Heart right ventricle (tissue), 16 donors: ENCODE measurements around the gene PHF1. TPM values are rescaled to one million over a fixed set of nuclear protein-coding genes. Genes with fewer than 3 reads are reported as not detected.

Experiments
- ATAC-seq, 8 donors: fragments of 200-7000 bp; cut with Tn5 transposase; one replicate each; pipeline ENCODE4 v1.9.1; 2020; ENCODE audit warnings: mild to moderate bottlenecking in 8 of 8, moderate library complexity in 8 of 8, moderate number of reproducible peaks in 1 of 8
- DNase-seq, 2 donors: peaks; one replicate each; pipeline ENCODE4 v3.0.0-alpha.2; 2020
- H3K27ac ChIP-seq, 10 donors: fragments of 200-600 bp; sonication (generic) in 2 of 10; one replicate each; pipeline versions ENCODE4 v1.5.0 to v1.8.0; 2020 to 2022; ENCODE audit warnings: mild to moderate bottlenecking in 3 of 10
- H3K27me3 ChIP-seq, 7 donors: fragments of 200-600 bp; one replicate each; pipeline ENCODE4 v1.8.0; 2021 to 2022; ENCODE audit warnings: mild to moderate bottlenecking in 2 of 7
- H3K36me3 ChIP-seq, 9 donors: fragments of 200-600 bp; sonication (generic) in 1 of 9; one replicate each; pipeline versions ENCODE4 v1.5.0 to v1.8.0; 2020 to 2022; ENCODE audit warnings: mild to moderate bottlenecking in 2 of 9
- H3K4me1 ChIP-seq, 9 donors: fragments of 200-600 bp; sonication (generic) in 1 of 9; one replicate each; pipeline versions ENCODE4 v1.5.0 to v1.8.0; 2020 to 2022; ENCODE audit warnings: mild to moderate bottlenecking in 4 of 9
- H3K4me3 ChIP-seq, 10 donors: fragments of 200-600 bp; sonication (generic) in 2 of 10; one replicate each; pipeline versions ENCODE4 v1.5.0 to v1.8.0; 2020 to 2022; ENCODE audit warnings: mild to moderate bottlenecking in 7 of 10, moderate library complexity in 2 of 10
- H3K9me3 ChIP-seq, 11 donors: fragments of 200-600 bp in 10 of 11; sonication (generic) in 2 of 11; one replicate each; pipeline versions ENCODE4 v1.5.0 to v1.8.0; 2013 to 2022; ENCODE audit warnings: mild to moderate bottlenecking in 2 of 11, control low read depth in 1 of 11, moderate library complexity in 1 of 11
- WGBS, 2 donors: extraction: QIAGEN DNeasy Blood & Tissue Kit; methylation state at CpG; one replicate each; pipeline ENCODE4 v1.1.7; 2013; ENCODE audit warnings: inconsistent platforms in 1 of 2; 5-methylcytosine and 5-hydroxymethylcytosine counted together
- intact Hi-C, 10 donors: fragments of 100-400 bp; cut with DNase I; formaldehyde crosslinking; loops; one replicate each; pipeline versions ENCODE4 v1.11.1 to v1.14.2; 2022
- polyA plus RNA-seq, 2 donors: library from polyadenylated mRNA; stranded (reverse); fragments of 200-250 nt; gene quantifications; one replicate each; pipeline ENCODE4 v1.2.3, GENCODE V29; 2013
- total RNA-seq, 10 donors: library from RNA; stranded (reverse); fragmentation: NEBNext Ultra II Directional in 3 of 10; extraction: Animal tissue kit (Norgen Biotek cat#: 25700) in 3 of 10; gene quantifications; one replicate each; pipeline versions ENCODE4 v1.2.1 to v1.2.4, GENCODE V29; 2021 to 2023
- TF ChIP-seq, protein P1 (sequence below), 9 donors: fragments of 200-600 bp; sonication (generic) in 2 of 9; IDR thresholded peaks; one replicate each; pipeline versions ENCODE4 v1.5.0 to v1.8.0; 2021 to 2022; ENCODE audit warnings: antibody characterized with exemption in 9 of 9, mild to moderate bottlenecking in 5 of 9, moderate library complexity in 1 of 9
- donor health status: Arrhythmogenic right ventricular cardiomyopathy.
- donor health status: ischemic (EF 13 %, LVEDD 7.1; RV severe dilation, severe dysfunction).
- donor health status: healthy with polysubstance abuse.
- donor health status: DM: no; HTN: yes; CAD: no.
- donor health status: DM: no; HTN: no; CAD: no.
- donor health status: ischemic (EF 25% LVEDD 6.9; RV normal size, moderate dysfunction).
- donor health status: ischemic (EF 25% LVEDD 5.7; RV mildly dilated, moderate dysfunction).
- donor health status: healthy.
- donor health status: DM: yes; HTN: yes; CAD: no.
- donor health status: Ischemic cardiomyopathy.
- donor health status: ischemic (EF 35%, LVEDD 5.7; RV mildly dilated, moderate dysfunction).
- donor health status: nonischemic (EF 11% LVEDD 7.7; RV severe dilation, severe dysfunction).
- donor health status: DM: yes; HTN: yes; CAD: no.
- donor health status: PGD.
- donor health status: ischemic (EF 29% LVEDD 5.4; RV normal size, mild dysfunction).
- donor health status: nonischemic (EF 23%, LVEDD 6.1; RV moderate dilation, normal function).

The PHF1 gene
- total and polyA plus RNA-seq, 12 donors: 36.2 to 125 (median 51.0) TPM

DNA sequence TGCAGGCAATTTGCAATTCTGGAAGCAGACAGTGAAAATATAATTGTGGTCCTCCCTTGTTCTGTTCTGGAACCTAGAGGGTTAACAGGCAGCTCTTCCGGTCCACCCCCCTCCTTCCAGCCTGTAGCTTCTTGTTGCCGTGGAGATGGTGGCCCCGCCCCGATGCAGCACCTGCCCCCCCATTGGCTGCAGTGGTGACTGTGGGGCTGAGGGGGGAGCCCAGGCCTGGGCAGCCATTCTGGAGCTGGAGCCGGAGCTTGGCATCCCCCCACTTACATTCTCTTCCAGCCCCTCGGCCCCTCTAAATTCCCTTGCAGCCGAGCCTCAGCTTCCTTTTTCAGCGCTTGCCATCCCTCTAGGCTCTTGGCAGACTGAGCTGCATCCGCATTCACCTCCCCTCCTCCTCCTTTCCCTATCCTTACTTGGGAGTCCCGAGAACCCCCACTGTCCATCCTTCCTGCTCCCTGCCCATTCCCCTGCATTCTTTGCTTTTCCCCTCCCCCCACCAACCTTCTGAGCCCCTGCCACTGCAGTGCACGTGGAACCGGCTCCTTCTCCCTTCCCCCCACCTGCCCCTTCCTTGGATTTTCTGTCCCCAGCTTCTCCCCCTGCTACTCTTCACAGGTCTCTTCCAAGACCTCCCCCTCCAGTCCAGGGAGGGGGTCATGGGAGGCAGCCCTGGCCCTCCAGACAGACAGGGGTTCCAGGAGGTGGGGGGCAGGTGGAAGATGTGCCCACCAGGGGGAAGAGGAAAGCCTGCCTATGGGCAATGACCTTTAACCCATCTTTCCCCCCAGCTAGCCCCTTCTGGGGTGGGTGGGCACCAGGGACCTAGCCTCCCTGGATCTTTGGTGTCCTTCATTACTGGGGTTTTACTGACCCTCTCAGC is 20.4 kb downstream of the PHF1 start:
- peak overlapping the region in 2 of 10 donors; percentile 3 to 33 for H3K4me3 ChIP-seq
- DNase-seq: peak; percentile 57 to 70
- peak in 3 of 8 donors; percentile 25 to 36 (median 30) for ATAC-seq

DNA sequence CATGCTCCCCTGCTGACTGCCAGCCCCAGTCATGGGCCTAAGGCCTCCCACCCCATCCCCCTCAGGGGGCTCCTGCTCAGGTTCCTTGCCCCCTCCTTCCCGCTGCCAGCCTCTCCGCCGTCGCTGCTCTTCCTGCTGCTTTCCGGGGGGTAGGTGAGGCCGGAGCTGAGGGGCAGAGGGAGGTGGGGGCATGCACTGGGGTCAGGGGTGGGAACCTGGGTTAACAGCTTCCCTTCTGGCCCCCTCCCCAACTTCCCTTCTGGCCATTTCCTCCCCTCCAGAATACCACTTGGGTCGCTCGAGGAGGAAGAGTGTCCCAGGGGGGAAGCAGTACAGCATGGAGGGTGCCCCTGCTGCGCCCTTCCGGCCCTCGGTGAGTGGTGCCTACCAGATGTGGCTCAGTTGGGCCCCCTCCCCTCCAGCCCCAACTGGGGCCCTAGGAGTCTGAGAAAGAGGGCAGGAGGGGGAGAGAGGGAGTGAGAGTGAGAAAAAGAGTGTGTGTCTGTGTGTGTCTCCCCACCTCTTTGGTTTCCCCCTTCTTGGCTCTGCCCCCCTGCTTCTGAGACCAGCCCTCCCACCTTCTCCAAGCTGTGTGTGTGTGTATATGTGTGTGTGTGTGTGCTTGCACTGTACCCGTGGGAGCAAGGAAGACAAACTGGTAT is 21.2 kb downstream of the PHF1 start:
- no peak for DNase-seq
- Histone ChIP-seq H3K27ac (peak overlapping the region in 2 of 10 donors; percentile 31 to 83), H3K4me1 (peaks cover 12 to 67% (median 53%) of the 10 kb centered on the region in 9 donors), H3K4me3 (peak overlapping the region in 1 of 10 donors; percentile 5), H3K27me3 (no peaks in the 10 kb centered on the region), H3K36me3 (peaks cover 0 to 23% (median 10%) of the 10 kb centered on the region in 9 donors), H3K9me3 (no peaks in the 10 kb centered on the region)
- 63 to 64% methylated on average over 11 to 12 of the region's 12 CpGs for WGBS, 2 donors
- TF ChIP-seq, protein P1, sequence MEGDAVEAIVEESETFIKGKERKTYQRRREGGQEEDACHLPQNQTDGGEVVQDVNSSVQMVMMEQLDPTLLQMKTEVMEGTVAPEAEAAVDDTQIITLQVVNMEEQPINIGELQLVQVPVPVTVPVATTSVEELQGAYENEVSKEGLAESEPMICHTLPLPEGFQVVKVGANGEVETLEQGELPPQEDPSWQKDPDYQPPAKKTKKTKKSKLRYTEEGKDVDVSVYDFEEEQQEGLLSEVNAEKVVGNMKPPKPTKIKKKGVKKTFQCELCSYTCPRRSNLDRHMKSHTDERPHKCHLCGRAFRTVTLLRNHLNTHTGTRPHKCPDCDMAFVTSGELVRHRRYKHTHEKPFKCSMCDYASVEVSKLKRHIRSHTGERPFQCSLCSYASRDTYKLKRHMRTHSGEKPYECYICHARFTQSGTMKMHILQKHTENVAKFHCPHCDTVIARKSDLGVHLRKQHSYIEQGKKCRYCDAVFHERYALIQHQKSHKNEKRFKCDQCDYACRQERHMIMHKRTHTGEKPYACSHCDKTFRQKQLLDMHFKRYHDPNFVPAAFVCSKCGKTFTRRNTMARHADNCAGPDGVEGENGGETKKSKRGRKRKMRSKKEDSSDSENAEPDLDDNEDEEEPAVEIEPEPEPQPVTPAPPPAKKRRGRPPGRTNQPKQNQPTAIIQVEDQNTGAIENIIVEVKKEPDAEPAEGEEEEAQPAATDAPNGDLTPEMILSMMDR (IDR thresholded peaks at IDR 0.05): no peak
- no peak for ATAC-seq
- intact Hi-C loops: loop anchor here in 1 of 10 donors (10.0 kb wide), 1 partner anchor 263 kb away; no protein-coding TSS in a partner anchor

More for the DNA sequence above, 20.4 kb downstream of the PHF1 start:
- Histone ChIP-seq H3K27me3 (no peaks in the 10 kb centered on the region), H3K27ac (no peak overlapping the region), H3K9me3 (no peaks in the 10 kb centered on the region), H3K4me1 (peaks cover 13 to 74% (median 61%) of the 10 kb centered on the region in 9 donors), H3K36me3 (peaks cover 0 to 15% (median 4%) of the 10 kb centered on the region in 9 donors)
- WGBS, 2 donors: 12 to 14% methylated on average over 12 of the region's 12 CpGs
- intact Hi-C loops: loop anchor here in 1 of 10 donors (10.0 kb wide), 1 partner anchor 264 kb away; no protein-coding TSS in a partner anchor
- TF ChIP-seq, protein P1 (IDR thresholded peaks at IDR 0.05): no peak

DNA sequence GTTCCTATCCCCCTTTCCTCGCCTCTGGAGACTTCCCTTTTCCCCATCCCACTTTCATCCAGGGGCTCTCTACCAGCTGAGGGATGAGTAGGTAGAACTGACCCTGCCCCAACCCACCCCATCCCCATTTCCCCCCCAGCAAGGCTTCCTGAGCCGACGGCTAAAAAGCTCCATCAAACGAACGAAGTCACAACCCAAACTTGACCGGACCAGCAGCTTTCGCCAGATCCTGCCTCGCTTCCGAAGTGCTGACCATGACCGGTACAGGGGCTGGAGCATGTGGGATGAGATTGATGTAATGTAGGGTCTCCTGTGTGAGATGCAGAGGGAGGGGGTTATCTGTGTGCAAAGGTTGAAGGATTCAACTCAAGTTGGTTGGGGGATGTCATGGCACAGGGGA is 21.7 kb downstream of the PHF1 start:
- peaks cover 0 to 28% (median 10%) of the 10 kb centered on the region in 9 donors for H3K36me3 ChIP-seq
- H3K27me3 ChIP-seq: no peaks in the 10 kb centered on the region
- WGBS, 2 donors: 79 to 83% methylated on average over 10 of the region's 10 CpGs
- ATAC-seq (no peak), DNase-seq (no peak)
- no peak overlapping the region for H3K4me3 ChIP-seq
- no peaks in the 10 kb centered on the region for H3K9me3 ChIP-seq
- peaks cover 7 to 61% (median 49%) of the 10 kb centered on the region in 9 donors for H3K4me1 ChIP-seq
- intact Hi-C loops: loop anchor here in 1 of 10 donors (10.0 kb wide), 1 partner anchor 262 kb away; no protein-coding TSS in a partner anchor
- TF ChIP-seq, protein P1 (IDR thresholded peaks at IDR 0.05): no peak
- peak overlapping the region in 4 of 10 donors; percentile 64 to 83 (median 70) for H3K27ac ChIP-seq

DNA sequence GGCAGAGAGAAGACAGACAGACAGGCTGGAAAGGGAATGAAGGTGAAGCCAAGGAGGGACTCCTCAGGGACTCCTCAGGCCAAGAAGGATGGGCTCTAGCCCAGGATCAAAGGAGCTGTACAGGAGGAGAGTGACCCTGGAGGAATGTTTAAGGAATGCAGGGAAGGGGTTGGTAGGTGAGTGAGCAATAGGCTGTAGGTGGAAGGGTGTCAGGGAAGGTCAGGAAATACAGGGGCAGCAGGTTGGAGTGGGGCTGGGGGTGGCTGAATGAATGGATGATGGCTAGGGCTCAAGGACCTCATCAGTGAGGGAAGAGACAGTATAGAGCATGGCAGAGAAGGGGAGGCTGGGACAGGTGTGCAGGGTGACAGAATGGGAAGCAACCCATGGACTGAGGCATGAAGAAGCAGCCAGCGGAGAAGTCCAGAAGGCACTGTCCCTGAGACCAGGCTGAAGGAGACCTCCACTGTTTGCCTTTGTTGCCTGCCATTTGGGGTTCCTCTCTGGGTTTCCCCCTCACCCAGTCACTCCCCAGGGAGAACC is 22.3 kb downstream of the PHF1 start:
- Histone ChIP-seq H3K4me3 (peak overlapping the region in 1 of 10 donors; percentile 18), H3K9me3 (no peaks in the 10 kb centered on the region), H3K36me3 (peaks cover 0 to 33% (median 10%) of the 10 kb centered on the region in 9 donors), H3K27me3 (no peaks in the 10 kb centered on the region), H3K27ac (peak overlapping the region in 6 of 10 donors; percentile 14 to 83 (median 66)), H3K4me1 (peaks cover 7 to 61% (median 49%) of the 10 kb centered on the region in 9 donors)
- TF ChIP-seq, protein P1 (IDR thresholded peaks at IDR 0.05): no peak
- peak in 3 of 8 donors; percentile 3 to 21 (median 11) for ATAC-seq
- 94 to 100% methylated on average over 1 of the region's 1 CpG for WGBS, 2 donors
- intact Hi-C loops: loop anchor here in 1 of 10 donors (10.0 kb wide), 1 partner anchor 262 kb away; no protein-coding TSS in a partner anchor
- no peak for DNase-seq
